OCI-LY1 (cell line): Measurements from ENCODE around the gene MZB1.

ENCODE experiments used
- EZH2 ChIP-seq: fragments of 200-600 bp; sonication (generic), shearing (Covaris generic); IDR thresholded peaks from 2 replicates; pipeline ENCODE4 v1.8.0; 2017; ENCODE audit warnings: borderline replicate concordance, mixed run types, mild to moderate bottlenecking, antibody characterized with exemption, low read length, moderate library complexity, mixed read lengths
- TF ChIP-seq, protein P1 (sequence below): fragments of 200-600 bp; sonication (generic), shearing (Covaris generic); IDR thresholded peaks from 2 replicates; pipeline ENCODE4 v1.5.1; 2017; ENCODE audit warnings: mild to moderate bottlenecking, antibody characterized with exemption, low read length, moderate library complexity, mixed read lengths

GRCh38 chr5:139363937-139364336 is 25.8 kb downstream of the MZB1 start:
- TF ChIP-seq, protein P1, sequence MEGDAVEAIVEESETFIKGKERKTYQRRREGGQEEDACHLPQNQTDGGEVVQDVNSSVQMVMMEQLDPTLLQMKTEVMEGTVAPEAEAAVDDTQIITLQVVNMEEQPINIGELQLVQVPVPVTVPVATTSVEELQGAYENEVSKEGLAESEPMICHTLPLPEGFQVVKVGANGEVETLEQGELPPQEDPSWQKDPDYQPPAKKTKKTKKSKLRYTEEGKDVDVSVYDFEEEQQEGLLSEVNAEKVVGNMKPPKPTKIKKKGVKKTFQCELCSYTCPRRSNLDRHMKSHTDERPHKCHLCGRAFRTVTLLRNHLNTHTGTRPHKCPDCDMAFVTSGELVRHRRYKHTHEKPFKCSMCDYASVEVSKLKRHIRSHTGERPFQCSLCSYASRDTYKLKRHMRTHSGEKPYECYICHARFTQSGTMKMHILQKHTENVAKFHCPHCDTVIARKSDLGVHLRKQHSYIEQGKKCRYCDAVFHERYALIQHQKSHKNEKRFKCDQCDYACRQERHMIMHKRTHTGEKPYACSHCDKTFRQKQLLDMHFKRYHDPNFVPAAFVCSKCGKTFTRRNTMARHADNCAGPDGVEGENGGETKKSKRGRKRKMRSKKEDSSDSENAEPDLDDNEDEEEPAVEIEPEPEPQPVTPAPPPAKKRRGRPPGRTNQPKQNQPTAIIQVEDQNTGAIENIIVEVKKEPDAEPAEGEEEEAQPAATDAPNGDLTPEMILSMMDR: no peak
- TF ChIP-seq EZH2: no peak
